ENCODE data around the gene EPB41. TPM values are rescaled to one million over a fixed set of nuclear protein-coding genes. Genes with fewer than 3 reads are reported as not detected.
"Not testable (repeated sequence)": the region's sequence is repeated elsewhere in the genome, so short reads cannot be mapped to it uniquely, and the experiment has no call there.

EPB41 gene
- total RNA-seq, 1 donor from 2014 or later, result 32.4 TPM

DNA sequence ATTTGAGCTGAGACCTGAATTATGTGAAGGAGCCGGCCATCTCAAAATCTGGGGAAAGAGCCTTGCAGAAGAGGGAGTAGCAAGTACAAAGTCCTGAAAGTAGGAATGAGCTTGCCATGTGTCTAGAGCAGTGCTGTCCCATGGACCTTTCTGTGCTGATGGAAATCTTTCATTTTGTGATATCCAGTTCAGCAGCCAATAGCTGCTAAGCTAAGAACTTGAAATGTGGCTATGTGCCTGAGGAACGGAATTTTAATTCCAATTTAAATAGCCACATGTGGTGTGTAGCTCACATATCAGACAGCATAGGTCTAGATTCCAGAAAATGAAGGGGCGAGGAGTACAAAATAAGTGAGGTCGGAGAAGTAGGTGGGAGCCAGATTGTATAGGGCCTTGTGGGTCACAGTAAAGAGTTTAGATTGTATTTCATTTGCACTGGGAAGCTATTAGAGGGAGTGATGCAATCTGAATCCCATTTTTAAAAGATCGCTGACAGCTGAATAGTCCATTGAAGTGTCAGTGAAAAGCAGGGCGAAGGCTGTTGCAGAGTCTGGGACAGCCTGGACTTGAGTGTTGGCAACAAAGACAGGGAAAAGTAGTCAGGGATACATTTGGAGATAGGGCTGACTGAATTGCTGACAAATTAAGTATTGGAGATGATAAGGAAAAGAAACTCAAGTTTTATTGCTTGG lies 129.1 kb downstream of the EPB41 start:
- DNase-seq (ENCODE audit: extremely low read depth, low read depth, low spot score), result no peak

DNA sequence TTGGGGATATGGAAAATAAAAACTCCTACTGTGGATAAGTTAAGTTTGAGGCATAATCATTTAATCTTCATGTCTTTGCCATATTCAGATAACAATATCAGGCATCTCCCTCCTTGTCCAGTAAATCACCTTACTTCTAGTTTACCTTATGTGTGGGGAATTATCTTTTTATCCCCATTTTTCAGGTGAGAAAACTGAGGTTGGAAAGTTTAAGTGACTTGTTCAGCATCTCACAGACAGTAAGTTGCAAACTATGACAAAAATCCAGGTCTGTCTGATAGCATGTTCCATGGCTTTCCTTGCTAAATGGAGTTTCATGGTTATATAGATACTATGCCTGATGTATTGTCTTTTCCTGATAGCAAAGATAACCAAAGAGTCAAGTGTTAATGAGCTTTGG lies 129.6 kb downstream of the EPB41 start:
- DNase-seq (ENCODE audit: extremely low read depth, low read depth, low spot score), result no peak

DNA sequence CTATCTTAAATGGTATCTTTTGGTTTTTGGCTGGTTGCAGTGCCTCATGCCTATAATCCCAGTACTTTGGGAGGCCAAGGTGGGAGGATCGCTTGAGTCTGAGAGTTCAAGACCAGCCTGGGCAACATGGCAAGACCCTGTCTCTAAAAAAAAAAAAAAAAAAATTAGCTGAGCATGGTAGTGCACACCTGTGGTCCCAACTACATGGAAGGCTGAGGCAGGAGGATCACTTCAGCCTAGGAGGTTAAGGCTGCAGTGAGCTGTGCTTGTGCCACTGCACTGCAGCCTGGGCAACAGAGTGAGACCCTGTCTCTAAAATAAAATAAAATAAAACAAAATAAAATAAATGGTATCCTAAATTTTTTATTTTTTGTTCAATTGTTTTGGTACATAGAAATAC lies 131.3 kb downstream of the EPB41 start:
- not testable (repeated sequence) for DNase-seq (ENCODE audit: extremely low read depth, low read depth, low spot score)

DNA sequence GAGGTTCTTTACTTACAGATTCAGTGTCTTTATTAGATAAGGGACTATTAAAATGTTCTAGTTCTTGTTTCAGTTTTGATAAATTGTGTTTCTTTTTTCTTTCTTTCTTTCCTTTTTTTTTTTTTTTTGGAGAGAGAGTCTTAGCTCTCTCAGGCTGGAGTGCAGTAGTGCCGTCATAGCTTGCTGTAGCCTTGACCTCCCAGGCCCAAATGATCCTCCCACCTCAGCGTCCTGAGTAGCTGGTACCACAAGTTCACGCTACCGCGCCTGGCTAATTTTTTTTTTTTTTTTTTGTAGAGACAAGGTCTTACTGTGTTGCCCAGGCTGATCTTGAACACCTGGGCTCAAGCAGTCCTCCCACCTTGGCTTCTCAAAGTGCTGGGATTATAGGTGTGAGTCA lies 132.8 kb downstream of the EPB41 start:
- DNase-seq (ENCODE audit: extremely low read depth, low read depth, low spot score), result no peak

DNA sequence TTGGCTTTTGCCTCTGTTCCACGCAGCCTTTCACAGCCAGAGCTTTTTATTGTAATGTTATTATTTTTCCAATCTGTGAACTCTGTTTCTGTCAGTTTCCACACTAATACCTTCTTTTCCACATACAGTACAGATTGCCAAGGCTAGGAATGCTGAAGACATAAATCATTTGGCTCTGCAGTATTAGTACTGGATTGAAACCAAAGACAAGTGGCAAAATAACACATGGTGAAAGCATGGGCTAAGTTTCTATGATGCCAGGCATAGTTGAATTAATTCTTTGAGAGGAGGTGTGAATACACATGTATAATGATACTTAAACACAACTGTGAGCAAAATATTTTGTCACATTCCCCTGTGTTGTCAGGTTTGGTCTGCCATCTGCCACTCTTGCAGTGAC lies 135.8 kb downstream of the EPB41 start:
- DNase-seq (ENCODE audit: extremely low read depth, low read depth, low spot score), result no peak

DNA sequence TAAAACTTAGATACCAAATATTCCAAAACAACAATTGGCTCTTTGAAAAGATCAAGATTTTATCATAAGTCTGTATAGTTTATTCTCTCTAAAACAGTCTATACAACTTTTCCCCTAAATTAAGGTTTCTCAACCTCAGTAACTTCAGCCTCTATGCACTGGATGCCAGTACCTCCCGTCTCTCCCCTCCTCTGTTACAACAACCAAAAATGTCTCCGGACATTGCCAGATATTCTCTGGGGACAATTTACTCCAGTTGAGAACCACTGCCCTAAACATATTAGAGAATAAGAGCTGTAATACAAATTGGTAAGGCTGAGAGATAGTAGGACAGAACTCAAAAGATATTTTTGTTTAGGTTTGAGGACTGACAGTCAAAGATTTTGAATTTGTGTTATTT lies 137.7 kb downstream of the EPB41 start:
- no peak for DNase-seq (ENCODE audit: extremely low read depth, low read depth, low spot score)

DNA sequence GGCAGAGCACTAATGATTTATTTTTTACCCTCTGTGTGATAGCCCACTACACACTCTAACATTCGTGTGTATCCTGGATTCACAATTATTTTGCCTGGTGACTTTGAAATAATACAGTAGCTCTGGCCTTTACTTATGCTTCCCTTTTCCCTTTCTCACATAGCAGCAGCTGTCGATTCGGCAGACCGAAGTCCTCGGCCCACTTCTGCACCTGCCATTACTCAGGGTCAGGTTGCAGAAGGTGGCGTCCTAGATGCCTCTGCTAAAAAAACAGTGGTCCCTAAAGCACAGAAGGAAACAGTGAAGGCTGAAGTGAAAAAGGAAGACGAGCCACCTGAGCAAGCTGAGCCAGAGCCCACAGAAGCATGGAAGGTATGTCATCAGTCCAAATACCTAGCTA lies 138.6 kb downstream of the EPB41 start:
- no peak for DNase-seq (ENCODE audit: extremely low read depth, low read depth, low spot score)

DNA sequence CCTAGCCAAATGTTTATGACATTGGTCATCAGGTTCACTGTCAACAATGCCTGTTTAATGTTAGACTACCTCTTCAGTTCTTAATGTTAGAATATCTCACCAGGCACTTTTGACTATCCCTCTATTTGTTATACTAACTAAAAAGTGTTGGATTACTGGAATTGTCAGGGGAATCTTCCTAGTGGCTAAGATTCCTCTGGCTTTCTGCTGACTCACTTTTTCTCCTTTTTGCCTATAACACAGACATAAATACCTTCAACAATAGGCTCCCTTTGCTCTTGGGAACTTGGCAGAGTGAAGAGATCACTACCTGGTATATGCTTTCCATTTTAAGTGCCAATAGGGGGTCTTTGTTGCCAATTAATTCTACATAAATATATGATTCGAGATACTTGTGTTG lies 140.8 kb downstream of the EPB41 start:
- DNase-seq (ENCODE audit: extremely low read depth, low read depth, low spot score), result no peak

DNA sequence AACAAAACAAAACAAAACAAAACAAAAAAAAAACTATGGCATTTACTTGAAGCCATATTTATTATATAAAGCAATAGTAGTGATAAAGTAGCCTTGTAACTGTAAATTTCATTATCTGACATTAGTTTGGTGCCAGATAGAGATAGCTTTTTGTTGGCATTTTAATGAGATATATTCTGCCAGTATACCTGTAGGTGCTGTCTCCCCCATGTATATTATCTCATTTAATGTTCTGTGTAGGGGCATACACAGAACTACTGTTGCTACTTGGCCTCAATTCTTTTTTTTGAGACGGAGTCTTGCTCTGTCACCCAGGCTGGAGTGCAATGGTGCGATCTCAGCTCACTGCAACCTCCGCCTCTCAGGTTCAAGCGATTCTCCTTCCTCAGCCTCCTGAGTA lies 141.9 kb downstream of the EPB41 start:
- no peak for DNase-seq (ENCODE audit: extremely low read depth, low read depth, low spot score)

DNA sequence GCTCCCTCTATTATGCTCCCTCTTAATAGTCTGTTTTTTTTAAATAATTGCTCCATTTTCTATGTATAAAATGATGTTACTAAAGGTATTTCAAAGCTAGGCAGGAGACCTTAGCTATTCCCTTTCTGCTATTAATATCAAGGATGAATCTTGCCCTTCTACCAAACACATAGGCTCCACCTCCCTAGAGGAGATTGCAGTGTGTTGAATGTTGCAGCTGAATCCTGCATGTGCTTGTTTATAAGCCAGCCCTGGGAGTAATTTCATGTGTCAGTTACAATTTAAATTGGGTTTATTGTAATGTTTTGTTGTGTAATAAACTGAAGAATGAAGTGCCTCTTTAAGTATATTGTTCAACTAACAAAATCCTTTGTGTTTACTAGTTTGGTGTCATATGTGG lies 143.3 kb downstream of the EPB41 start:
- DNase-seq (ENCODE audit: extremely low read depth, low read depth, low spot score), result no peak

DNA sequence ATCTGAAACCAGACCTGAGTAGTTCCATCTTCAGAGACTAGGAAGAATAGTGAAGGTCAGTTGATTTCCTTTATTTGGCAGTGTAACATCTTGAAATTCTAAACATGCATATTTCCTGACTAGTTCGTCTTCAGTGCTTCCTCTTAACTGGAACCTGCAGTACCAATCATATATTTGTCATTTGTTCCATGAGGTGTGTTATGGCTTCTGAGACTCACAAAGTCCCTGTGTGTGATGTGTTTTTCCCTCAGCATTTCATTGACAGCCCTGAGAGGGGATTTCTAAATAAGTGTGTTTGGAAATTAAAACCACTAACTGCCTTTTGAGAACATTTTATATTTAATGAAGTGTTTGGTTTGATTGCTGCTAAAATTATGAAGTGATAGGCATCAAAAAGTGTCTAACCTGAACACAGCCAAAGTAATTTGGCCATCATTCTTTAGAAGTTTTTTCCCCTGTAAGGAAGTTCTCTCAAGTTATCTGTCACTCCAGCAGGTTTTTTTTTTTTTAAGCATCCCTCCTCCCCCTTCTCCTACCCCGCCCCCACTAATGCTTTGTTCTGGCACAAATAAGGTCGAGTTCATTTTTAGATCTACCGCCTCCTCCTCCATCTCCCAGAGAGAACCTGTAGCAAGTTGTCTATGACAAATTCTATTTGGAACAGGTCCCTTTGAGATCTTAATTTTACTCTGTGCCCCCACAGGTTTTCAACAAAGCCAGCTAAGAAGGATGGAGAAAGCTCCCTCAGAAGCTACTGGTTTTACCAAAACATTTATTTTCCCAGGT lies 148.0 kb downstream of the EPB41 start:
- no peak for DNase-seq (ENCODE audit: extremely low read depth, low read depth, low spot score)

DNA sequence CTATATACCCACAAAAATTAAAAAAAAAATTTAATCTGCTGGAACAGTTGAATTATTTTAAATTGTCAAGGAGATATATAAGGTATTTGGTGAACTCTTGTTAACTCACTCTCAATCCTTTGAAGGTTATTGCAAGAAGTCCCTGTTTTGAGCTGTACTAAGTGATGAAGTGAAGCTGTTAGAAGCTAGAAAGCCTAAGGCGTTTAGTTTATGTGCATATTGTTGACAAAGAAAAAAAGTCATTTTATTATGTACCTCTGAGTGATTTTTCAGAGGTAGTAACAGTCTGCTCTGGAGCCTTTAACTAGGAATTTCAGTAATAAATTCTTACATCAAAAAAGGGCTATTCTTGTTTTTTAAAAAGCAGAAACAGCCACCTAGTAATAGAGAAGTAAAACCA lies 149.7 kb downstream of the EPB41 start:
- DNase-seq (ENCODE audit: extremely low read depth, low read depth, low spot score), result no peak

DNA sequence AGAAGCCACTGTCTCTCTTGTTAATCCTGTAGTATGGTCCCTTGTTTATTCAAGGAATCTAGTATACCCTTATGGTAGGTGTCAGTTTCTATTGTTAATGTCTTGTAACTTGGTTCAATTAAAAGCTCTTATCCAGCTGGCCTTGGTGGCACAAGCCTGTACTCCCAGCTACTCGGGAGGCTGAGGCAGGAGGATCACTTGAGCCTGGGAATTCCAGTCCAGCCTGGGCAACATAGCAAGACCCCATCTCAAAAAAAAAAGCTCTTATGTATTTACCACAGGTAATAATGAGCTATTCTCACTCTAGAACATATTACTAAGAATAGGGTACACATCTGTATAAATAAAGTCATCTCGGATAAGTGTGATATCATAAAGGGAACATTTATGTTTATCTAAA lies 162.8 kb downstream of the EPB41 start:
- DNase-seq (ENCODE audit: extremely low read depth, low read depth, low spot score), result no peak

DNA sequence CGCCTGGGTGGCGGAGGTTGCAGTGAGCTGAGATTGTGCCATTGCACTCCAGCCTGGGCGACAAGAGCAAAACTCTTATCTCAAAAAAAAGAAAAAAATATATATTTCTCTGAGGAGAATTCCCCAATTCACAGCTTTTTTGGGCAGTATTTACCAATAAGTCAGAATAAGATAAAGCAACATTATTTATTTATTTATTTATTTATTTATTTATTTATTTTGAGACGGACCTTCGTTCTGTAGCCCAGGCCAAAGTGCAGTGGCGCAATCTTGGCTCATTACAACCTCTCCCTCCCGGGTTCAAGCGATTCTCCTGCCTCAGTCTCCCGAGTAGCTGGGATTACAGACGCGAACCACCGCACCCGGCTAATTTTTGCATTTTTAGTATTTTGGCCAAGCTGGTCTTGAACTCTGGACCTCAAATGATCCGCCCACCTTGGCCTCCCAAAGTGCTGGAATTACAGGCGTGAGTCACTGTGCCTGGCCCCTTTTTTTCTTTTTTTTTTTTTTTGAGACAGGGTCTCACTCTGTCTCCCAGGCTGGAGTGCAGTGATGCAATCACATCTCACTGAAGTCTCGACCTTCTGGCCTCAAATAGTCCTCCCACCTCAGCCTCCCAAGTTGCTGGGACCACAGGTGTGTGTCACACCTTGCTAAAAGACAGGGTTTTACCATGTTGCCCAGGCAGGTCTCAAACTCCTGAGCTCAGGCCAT lies 165.7 kb downstream of the EPB41 start:
- not testable (repeated sequence) for DNase-seq (ENCODE audit: extremely low read depth, low read depth, low spot score)

DNA sequence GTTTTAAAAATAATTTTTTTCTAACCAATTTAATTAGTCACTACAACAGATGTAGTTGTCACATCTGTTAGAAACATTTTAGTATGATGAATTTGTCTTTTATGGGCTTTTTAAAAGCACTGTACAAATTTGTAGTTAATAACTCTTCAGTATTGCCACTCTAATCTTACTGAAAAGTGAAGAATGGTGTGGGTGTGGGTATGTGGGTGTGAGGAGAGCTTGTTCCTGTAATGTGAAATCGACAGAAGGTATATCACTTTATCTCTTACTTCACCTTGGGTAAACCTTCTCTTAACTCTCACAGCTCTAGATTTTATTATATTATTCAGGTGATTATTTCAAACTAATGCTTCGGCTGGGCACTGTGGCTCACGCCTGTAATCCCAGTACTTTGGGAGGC lies 166.8 kb downstream of the EPB41 start:
- DNase-seq (ENCODE audit: extremely low read depth, low read depth, low spot score), result no peak

DNA sequence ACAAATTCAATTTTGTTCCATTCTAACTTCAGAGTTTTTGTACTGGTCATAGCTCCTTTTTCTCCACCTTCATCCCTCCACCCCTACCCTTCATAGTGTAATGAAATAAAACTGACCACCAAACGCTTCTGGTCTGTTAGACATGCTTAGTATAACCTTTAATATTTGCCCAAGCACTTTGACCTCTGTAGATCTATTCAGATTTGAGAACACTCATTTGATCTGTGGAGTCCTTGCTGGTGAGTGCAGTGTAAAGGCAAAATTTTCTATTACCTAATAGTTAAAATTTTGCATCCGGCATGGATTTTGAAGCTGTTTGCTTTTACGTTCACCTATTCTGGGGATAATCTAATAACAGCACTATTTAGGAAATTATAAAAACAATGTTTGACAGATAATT lies 168.2 kb downstream of the EPB41 start:
- no peak for DNase-seq (ENCODE audit: extremely low read depth, low read depth, low spot score)

DNA sequence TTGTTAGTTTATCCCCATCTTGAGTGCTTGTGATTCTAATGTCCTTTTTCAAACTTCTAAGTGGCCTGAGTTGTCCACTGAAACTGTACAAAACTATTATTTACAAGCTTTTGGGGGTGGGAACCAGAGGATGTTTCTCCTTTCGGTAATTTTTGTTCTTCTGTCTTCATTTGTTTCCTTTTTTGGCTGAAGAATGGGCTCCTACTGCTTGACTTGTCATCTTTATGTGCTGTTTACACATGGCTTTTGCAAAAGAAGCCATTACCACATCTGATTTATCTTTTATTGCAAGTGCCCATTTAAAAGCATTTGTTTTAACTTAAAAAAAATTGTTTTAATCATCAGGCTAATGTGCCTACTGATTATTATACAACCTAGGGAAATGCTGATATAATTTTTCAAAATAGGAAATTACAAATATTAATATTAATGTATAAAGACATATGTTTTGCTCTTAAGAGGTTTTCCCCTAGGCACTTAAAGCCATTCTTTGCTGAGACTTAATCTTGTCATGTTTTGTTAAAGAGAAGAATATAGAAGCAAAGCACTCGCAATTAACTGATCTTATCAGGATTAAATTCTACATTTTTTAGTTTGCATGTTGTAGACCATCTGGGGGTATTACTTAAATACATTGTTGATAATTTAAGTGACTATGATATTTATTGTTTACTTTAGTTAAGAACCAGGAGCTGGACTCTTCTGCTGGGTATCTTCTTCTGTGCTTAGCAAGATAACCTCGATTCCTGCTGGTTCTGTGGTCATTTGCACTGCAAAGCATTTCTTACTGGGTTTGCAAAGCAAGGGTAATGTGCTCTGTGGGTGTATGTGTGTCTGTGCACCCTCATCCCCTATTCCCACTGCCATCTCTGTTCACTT lies 169.2 kb downstream of the EPB41 start:
- no peak for DNase-seq (ENCODE audit: extremely low read depth, low read depth, low spot score)

DNA sequence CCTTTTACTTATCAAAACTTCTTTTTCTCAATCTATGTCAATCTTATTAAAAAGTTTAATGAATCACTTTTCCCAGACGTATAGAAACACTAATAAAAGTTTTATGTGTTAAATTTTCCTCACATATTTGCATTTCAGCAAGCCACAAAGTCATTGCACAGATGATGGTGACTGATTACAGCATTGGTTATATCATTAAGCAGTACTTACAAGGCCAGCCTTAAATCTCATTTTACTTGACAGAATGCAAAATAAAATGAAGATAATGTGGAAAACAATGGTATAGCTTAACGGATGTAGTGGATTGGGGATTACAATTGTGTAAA lies 169.8 kb downstream of the EPB41 start:
- no peak for DNase-seq (ENCODE audit: extremely low read depth, low read depth, low spot score)

DNA sequence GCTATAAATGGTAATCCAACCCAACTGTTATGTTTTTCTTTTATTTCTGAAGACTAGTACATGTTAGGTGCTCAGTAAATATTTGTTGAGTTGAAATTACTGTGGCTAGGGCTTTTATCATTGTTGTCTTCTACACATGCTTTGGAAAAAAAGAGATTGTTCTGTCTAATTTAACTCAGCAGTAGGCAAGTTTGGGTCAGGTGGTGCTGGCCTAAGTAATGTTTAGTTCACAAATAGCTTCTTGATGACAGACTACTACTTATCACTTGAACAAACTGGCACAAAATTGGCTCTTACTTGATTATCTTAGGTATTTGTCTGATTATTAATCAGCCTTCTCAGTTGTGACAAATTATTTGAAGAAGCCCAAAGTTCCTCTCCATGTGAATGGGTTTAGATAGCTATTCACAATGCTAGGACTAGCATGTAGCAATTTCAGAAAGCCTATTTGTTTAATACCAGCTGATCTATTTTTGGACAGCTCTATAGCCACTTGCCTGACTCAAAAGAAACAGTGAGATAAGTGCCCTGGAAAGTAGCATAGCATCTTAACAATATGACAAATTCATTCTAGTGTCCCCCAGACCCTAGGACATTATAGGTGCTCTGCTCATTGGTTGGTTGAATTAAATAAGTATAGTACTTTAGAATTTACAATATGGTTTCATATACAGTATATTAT lies 176.7 kb downstream of the EPB41 start:
- DNase-seq (ENCODE audit: extremely low read depth, low read depth, low spot score), result no peak

DNA sequence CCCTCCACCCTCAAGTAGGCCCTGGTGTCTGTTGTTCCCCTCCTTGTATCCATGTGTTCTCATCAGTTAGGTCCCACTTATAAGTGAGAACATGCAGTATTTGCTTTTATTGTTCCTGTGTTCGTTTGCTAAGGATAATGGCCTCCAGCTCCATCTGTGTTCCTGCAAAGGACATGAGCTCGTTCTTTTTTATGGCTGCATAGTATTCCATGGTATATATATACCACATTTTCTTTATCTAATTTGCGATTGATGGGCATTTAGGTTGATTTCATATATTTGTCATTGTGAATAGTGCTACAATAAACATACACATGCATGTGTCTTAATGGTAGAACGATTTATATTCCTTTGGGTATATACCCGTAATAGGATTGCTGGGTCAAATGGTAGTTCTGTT lies 178.3 kb downstream of the EPB41 start:
- not testable (repeated sequence) for DNase-seq (ENCODE audit: extremely low read depth, low read depth, low spot score)

Measured in glomerular endothelial cell (primary cell).